Upper lobe of left lung (tissue), 4 donors: ENCODE results near the gene COX6B2.

ENCODE experiments used
- CTCF ChIP-seq, 6 experiments: fragments of 450-650 bp in 4 of 6; fragments of 200-600 bp in 2 of 6; sonication (generic) in 2 of 6; IDR thresholded peaks; one replicate each; pipeline ENCODE4 v1.5.1; 2016 to 2019; ENCODE audit warnings: antibody characterized with exemption in 6 of 6
- EP300 ChIP-seq, 4 donors: sonication (generic); formaldehyde crosslinking; IDR thresholded peaks; one replicate each; pipeline ENCODE4 v1.5.1; 2017; ENCODE audit warnings: antibody characterized with exemption in 4 of 4, control low read depth in 2 of 4
- POLR2A ChIP-seq, 4 donors: fragments of 450-650 bp; IDR thresholded peaks; one replicate each; pipeline ENCODE4 v1.5.1; 2016 to 2017; ENCODE audit warnings: antibody characterized with exemption in 4 of 4, mild to moderate bottlenecking in 2 of 4
- POLR2AphosphoS5 ChIP-seq, 2 donors: sonication (generic); formaldehyde crosslinking; IDR thresholded peaks; one replicate each; pipeline ENCODE4 v1.5.1; 2017; ENCODE audit warnings: antibody characterized with exemption in 2 of 2

- TF ChIP-seq CTCF (IDR thresholded peaks at IDR 0.05) (no peak), POLR2A (IDR thresholded peaks at IDR 0.05) (peak in 1 of 4 donors; percentile 2), EP300 (IDR thresholded peaks at IDR 0.05) (no peak), POLR2AphosphoS5 (IDR thresholded peaks at IDR 0.05) (no peak)
Observed at GRCh38 chr19:55309448-55309847, 45.1 kb downstream of the COX6B2 start.
